GM12801 (cell line): ENCODE results near the gene TACR1.

Experiments used
- TF ChIP-seq, protein P1 (sequence below): IDR thresholded peaks from one replicate; pipeline ENCODE4 v1.5.1; 2011; ENCODE audit warnings: control low read depth; ENCODE audit not compliant: insufficient read length; ENCODE audit errors: extremely low read depth

The TACR1 gene

DNA sequence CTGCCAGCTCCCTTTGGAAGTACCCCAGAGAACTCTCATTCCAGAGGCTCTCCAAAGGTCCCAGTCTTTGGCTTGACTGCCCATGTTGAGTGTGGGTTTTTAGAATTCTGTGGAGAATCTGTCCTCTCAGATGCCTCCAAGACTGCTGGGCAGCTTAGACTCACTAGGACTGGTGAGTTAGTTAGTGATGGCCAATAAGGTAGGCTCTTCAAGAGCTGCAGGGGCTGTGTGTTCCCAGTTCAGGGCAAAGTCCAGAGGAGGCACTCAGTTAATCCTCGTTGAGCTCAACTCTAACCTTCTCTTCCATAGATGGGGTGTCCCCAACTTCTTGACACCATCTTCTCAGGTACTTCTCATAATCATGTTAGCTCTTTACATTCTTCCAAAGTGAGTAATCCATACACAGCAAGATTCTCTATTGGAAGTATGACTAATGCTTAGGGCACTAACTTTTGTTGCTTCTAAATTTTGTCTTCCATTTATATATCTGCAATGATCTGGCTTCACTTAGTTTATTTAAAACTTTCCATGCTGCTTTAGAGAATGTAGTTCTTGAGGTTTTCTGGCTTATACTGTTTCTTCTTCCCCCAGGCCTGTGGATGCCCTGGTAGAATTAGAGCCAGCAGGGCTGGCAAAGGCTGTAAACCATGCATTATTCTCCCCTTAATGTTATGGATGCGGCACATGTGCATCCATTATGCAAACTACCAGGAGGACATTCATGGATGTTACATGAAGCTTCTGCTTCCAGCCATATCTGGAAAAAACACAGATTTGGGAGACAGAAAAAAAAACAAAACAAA is 151.9 kb downstream of the TACR1 start:
- TF ChIP-seq, protein P1, sequence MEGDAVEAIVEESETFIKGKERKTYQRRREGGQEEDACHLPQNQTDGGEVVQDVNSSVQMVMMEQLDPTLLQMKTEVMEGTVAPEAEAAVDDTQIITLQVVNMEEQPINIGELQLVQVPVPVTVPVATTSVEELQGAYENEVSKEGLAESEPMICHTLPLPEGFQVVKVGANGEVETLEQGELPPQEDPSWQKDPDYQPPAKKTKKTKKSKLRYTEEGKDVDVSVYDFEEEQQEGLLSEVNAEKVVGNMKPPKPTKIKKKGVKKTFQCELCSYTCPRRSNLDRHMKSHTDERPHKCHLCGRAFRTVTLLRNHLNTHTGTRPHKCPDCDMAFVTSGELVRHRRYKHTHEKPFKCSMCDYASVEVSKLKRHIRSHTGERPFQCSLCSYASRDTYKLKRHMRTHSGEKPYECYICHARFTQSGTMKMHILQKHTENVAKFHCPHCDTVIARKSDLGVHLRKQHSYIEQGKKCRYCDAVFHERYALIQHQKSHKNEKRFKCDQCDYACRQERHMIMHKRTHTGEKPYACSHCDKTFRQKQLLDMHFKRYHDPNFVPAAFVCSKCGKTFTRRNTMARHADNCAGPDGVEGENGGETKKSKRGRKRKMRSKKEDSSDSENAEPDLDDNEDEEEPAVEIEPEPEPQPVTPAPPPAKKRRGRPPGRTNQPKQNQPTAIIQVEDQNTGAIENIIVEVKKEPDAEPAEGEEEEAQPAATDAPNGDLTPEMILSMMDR, result no peak

DNA sequence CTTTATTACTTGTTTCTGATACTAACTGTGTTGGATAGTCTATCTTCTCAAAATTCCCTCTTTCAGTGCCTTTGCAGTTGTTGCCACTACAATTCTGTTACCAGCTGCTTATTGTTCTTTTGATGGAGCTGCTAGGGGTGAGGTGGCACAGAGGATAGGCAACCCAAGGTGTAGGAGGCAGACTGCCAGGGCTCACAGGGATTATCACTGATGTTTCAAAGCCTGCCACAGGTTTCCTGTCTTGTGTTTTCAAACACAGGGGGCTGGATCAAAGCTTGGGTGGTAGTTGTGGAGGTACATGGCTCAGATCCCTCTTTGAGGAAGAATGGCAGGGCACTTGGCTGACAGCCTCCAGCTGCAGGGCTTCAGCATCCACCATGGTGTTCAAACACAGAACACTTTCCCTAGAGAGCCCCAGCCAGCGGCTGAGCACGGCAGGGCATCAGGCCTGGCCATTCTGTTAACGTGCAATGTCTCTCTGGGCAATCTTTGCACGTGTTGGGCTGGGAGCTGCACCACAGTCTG is 153.7 kb downstream of the TACR1 start:
- TF ChIP-seq, protein P1, result no peak

GRCh38 chr2:75044291-75044690 is 155.0 kb downstream of the TACR1 start:
- TF ChIP-seq, protein P1, result no peak

GRCh38 chr2:75042823-75043222 is 156.5 kb downstream of the TACR1 start:
- TF ChIP-seq, protein P1, result no peak

DNA sequence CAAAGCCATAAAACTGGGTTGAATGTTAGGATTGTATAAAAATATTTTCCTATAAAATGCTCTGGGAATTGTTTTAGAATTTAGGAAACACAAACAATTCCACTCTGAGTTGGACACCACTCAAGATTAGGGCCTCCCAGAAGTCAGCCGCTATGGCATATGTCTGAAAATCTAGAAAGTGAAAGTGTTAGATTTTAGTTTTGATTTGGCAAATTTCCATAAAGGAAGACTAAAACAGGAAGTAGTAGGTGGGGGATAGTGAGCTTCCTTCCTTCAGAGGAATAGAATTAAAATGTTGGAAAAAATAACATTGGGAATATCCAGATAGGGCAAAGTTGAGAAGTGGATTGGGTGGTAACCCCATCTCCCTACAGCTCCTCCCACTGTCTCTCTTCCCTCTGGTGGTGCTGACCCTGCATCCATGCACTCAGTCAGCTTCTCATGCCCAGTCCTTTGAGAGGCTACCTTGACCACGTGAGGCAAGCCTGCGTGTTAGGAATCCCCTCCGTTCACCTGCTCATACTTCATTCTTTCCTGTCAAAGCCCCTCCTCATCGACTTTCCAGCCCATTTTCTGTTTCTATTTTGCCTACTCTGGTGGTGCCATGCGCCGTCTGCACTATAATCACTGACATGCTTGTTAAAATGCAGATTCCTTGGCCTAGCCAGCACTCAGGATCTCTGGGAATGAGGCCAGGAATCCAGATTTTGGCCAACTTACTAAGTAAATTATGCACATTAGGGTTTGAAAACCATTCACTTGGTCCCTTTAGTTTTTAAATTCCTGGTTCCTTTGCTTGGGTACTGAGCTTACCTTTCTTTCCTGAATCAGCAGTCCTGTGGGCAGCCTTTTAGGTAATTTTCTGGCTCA is 157.4 kb downstream of the TACR1 start:
- TF ChIP-seq, protein P1, result no peak

DNA sequence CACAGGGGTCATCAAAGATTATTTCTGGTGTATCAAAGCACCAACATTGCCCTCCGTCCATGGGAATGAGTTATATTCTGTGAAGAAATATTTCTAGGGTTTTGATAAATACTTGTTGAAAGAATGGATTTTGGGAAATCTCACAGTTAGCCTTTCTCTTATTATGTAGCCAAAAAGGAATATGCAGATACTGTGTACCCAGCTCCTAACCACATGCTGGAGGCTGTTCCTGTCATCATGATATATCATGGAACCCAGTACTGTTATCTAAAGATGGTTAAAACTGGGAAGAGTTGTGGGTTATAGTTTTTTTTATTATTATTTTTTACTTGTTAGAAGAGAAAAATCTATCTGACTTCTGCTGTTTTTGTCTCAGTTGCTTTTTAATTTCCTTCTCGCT is 158.1 kb downstream of the TACR1 start:
- TF ChIP-seq, protein P1, result no peak
